Suppressor macrophage treated with lipopolysaccharide for 1 hour (primary cell): ENCODE results near the gene SGK1.
"Not testable (repeated sequence)": the region's sequence is repeated elsewhere in the genome, so short reads cannot be mapped to it uniquely, and the experiment has no call there.

Source experiments
- DNase-seq, 3 donors: peaks; one replicate each; pipeline ENCODE4 v3.0.0-alpha.2; 2020 to 2022

The SGK1 gene

DNA sequence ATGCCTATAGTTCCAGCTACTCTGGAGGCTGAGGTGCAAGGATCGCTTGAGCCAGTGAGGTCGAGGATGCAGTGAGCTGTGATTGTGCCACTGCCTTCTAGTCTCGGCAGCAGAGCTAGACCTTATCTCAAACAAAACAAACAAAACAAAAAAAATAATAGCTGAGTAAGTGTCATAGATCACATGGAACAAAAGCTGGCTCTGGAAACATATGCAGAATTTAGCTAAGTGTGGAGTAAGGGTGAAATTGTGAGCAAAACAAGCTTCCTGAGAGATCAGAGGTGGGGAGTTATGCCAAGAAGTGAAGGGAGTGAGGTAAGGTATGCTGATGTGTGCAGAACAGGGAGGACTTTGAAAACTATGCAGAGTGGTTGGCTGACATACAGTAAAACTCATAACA is 18.7 kb downstream of the SGK1 start:
- no peak for DNase-seq

DNA sequence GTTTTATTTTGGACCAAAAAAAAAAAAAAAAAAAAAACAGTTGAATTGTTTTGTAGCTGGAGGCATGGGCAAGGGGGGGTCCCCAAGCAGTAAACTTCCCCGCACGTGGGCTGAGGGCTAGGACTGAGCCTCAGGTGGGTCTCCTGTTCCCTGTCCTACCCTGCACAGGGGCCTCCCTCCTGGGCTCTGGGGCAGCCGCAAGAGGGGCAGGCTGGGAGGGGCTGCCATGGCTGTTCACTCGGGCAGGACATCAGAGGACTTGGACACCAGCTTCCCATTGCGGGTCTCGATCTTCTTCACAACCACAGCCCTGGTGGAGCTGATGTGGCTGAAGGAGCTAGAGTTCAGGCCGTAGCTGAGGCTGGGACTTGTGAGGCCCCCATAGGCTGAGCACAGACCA is 21.1 kb downstream of the SGK1 start:
- DNase-seq, result no peak

DNA sequence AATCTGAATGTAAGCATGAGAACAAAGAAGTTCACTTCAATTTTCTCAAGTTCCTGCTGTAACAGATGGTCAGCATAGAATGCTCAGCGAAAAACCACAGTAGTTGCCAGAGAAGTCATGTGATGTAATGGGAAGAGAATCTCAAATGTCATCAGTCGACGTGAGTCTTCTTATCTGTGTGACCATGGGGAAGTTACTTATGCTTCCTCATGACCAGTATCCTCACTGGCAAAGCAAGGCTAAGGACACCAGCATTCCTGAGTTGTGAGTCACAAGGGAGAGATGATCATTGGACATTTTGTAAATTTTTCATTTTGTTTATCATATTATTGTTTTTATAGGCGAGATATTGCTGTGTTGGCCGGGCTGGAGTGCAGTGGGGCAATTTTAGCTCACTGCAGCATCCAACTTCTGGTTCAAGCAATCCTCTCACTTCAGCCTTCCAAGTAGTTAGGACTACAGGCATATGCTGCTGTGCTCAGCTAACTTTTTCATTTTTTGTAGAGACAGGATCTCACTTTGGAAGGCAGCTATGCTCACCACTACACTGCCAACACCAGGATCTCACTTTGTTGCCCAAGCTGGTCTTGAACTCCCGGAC is 21.9 kb downstream of the SGK1 start:
- peak; percentile 90 to 99 (median 96) for DNase-seq

DNA sequence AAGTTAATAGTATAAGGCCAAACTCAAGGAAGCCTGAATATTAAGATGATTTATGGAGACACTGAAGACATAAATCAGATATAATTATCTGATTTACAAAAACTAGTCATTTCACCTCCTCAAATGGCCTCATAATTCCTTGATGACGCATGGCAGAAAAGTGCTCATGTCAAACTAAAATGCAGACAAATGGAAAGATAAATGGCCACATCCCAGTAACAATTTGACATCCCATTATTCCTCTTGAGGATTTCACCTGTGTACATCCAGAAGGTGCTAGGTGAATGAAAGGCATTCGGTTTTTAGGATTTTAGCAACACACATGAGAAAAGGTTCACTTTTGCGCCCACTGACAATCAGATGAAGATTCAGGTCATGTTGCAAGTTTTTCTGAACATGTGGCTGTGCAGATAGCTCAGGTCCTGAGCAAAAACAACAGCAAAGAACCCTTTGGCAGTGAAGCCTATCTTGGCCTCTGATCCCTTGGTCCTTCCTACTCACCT is 24.2 kb downstream of the SGK1 start:
- no peak for DNase-seq

DNA sequence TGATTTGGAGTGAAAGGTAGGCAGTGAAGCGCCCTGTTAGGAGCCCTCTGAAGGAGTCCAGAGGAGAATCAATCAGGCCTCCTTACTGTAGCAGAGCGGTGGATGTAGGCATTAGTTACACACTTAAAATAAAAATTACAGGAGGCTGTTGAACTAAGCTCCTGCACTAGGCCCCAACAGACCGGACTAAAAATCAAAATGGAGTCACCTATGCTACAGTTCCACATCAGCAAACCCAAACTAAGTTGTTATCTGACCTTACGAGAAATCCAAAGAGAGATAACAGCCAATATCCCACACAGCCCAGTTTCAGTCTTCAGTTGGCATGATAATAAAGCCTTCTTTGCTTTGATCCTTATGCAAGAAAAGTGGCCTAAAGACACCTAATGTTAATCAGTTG is 26.8 kb downstream of the SGK1 start:
- DNase-seq, result no peak

DNA sequence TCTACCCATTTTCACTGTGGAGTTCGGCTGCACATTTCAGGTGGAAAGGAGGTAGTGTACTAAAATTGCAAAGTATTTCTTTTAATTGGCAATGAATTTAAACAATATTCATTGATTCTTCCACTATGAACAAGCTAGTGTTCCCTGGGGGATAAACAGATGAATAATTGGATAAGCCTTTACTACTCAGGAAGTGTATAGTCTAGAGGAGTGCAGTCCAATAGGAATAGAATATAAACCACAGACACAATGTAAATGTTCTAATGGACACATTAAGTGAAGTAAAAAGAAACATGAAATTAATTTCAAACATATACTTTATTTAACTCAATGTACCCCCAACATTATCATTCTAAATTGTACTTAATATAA is 28.7 kb downstream of the SGK1 start:
- no peak for DNase-seq

DNA sequence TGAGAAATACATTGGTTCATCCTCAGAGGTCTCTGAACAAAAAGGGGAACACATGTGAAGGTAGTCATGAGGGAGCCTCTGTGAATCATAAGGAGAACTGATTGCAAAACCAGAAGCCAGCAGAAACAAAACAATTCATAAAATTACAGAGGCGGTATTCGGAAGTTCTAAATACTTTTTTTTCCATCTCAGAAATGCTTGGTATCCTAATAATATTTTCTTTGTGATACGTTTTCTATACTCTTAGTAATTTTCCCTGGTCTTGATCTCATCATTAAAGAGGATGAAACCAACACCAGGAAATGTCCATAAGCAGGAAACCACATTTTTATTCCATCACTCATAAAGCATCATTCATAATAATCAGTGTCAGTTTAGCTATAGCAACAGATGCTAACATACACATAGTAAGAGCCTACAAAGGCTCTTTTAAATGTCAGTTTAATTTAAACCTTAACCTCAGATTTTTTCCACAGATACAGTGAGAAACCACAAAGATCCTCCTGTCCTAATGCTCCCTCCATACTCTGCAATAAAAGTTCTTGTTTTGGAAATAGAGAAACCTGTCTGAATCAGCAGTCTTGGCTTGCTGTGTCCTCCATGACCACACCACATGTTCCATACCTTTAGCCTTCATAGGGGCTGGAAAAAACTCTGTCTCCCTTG is 29.2 kb downstream of the SGK1 start:
- peak; percentile 82 to 97 (median 94) for DNase-seq

DNA sequence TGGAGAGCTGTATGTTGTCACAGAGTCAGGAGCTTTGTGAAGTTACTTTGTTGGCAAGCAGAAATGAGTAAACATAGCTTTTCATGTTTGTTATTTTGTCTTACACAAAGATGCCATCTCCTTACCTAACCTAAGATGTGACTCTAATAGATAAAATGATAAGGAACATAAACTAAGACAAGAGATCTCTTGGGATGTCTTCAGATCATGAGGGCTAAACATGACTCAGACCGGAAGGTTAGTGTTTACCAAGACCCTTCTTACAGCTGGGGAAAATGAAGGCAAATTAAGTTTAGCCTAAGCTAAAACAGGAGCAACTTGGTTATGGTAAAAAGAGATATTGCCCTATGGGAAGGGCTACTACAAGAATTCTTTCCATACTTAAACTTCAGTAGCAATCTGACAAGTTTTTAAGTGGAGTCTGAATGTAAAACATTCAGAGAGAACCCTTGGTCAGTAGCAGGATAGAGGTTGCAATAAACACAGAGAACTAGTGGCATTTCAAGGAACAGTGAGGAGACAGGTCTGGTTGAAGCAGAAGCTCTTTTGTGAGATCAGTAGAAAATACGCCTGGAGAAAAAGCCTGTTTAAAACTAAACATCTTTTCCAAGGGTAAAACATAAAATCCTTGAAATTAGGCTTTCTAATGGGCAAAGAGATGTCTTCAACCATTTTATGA is 29.9 kb downstream of the SGK1 start:
- peak; percentile 29 to 46 (median 42) for DNase-seq

DNA sequence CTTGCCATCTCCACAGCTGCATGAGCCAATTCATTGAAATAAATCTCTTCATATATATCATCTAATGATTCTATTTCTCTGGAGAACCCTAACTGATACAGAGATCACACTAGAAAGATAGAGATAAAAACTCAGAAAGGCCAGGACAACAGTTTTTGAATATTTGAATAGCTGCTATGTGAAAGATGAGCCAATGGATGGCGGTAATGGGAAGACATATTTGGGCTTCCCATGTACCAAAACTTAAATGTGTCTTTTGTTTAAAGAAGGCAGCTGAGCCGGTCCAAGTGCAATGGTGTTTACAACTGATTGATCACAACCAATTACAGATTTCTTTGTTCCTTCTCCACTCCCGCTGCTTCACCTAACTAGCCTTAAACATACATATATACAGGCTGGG is 35.1 kb downstream of the SGK1 start:
- DNase-seq, result no peak

DNA sequence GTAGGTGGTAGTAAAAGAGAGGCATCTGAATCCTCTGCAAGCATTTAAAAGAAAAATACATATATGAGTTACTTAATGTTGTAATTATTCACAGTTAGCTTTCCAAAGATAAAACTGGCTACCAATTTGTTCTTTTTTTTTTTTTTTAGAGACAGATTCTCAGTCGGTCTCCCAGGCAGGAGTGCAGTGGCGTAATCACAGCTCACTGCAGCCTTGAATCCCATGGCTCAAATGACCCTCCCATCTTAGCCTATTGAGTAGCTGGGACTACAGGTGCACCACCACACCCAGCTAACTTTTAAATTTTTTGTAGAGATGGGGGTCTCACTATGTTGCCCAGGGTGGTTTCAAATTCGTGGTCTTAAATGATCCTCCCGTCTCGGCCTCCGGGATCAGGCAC is 36.5 kb downstream of the SGK1 start:
- no peak for DNase-seq

DNA sequence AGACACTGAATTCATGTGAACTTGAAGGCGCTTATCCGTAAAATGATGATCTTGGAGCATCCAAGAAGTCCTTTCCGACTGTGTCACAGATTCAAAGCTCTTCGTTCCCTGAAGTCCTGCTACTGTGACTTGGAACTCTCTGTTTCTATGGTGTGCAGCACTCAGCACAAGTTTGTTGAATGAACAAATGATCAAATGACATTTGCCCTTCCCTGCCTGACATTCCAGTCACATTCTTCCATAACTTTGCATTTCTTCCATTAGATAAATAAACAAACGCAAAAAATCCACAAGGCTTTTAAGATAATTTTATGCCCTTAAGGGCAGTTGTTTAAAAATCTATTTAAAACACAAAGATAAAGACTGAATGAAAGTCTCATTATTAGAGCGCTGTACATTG is 39.9 kb downstream of the SGK1 start:
- DNase-seq, result no peak

DNA sequence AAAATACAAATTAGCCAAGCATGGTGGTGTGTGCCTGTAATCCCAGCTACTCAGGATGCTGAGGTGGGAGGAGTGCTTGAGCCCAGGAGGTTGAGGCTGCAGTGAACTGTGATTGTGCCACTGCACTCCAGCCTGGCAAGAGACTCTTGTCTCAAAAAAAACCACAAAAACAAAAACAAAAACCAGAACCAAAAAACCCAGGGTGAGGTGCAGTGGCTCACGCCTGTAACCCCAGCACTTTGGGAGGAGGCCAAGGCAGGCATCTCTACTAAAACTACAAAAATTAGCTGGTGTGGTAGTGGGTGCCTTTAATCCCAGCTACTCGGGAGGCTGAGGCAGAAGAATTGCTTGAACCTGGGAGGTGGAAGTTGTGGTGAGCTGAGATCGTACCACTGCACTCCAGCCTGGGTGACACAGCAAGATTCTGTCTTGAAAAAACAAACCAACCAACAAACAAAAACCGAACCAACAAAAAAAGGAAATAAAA is 41.0 kb downstream of the SGK1 start:
- DNase-seq, result peak in 1 of 3 donors; percentile 45

DNA sequence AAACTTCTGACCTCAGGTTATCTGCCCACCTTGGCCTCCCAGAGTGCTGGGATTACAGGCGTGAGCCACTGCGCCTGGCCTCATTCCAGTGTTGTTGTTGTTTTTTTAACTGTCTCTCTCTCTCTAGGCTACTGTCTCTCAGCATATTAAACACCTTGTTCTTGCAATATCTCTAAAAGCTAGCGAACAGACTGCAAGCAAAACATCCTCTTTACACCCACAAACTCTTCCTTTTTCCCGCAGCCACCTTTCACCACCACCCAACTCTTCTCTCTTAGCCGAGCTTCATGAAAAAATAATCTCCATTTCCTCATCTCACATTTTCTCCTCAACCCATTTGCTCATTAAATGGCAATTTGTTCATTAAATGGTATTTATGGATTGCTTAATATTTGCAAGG is 45.5 kb downstream of the SGK1 start:
- no peak for DNase-seq

DNA sequence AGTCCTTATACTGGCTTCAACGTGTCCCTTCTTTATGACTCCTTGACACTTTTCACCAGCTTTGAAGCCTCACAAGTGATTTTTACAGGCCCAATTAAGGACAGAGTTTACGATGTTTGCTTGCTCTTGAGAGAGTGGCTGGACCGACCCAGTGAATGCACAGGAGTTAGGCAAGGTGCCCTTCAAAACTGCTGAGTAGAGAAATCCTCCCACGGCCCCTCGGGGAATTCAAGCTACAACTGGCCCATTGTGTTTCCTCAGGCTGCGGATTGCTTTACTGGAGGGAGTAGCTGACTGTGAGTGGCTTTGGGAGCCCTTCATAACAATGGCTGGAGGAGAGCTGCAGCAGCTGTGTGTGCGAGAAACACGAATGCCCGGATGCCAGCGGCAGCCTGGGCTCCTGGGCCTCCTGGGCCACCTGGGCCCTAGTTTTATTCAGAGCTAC is 50.0 kb downstream of the SGK1 start:
- no peak for DNase-seq

DNA sequence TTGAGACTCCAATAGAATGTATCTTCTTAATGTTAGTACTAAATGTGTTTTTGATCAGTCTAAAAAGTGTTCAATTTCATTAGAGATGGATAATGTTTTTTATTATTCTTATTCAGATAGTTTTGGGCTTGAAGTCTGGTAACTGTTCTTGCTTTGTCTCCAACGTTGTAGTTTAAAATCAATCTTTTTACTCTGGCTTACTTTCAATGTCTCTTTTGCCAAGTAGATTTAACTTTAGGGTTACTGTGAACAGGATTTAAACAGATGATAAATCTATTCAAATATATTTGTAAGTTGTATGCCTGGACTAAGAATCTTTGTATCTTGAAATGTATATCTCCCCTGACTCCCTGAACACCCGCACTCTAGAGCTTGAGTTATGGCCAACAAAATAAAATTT is 51.1 kb downstream of the SGK1 start:
- DNase-seq, result no peak

DNA sequence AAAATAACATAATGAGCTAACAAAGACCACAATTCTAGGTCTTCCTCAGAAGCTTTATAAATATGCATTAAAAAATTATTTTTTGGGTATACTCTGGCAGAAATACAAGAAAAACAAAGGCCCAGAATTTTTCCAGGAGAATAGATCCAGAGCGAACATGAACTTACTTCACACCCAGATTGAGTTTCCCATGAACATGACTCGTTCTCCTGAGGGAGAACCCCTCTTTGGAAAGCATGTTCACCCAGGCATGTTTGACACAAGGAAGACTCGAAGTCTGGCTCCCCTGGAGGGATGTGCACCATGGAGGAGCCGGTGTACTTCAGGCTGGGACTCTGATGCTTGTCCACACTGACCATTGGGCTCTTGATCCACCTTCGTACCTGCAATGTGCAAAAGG is 56.1 kb downstream of the SGK1 start:
- peak in 1 of 3 donors; percentile 38 for DNase-seq

DNA sequence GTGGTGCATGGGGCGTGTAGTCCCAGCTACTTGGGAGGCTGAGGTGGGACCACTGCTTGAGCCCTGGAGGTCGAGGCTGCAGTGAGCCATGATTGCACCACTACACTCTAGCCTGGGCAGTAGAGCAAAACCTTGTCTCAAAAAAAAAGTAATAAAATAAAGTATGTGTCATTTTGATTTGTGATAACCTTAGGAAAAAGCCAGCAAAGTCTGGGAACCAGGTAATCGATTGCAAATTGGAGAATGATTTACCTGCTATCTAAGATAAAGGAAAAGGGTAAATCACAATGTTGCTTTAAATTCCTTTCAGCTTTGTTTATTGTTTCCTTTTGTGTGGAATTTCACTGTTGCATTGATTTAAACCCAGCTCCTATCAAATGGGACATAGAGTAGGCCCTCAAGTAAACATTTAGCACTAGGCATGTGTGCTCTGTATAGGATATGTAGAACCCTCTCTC is 59.0 kb downstream of the SGK1 start:
- DNase-seq, result no peak

DNA sequence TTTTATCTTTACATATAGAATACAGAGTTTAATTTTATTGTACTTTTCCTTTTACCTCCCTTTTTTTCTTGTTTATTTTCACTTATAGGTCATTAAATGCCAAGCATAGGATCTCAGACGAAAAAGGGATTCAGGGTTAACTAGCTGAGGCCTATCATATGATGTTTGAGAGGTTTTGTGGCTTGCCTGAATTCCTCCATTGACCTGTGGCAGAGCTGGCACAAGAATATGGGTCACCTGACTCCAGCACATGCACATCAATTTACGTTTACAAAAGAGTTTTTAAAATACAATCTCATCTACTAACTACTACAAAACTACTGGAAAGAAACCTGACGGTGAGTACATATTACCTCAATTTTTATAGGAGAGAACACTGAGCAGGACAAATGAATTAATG is 60.4 kb downstream of the SGK1 start:
- no peak for DNase-seq

DNA sequence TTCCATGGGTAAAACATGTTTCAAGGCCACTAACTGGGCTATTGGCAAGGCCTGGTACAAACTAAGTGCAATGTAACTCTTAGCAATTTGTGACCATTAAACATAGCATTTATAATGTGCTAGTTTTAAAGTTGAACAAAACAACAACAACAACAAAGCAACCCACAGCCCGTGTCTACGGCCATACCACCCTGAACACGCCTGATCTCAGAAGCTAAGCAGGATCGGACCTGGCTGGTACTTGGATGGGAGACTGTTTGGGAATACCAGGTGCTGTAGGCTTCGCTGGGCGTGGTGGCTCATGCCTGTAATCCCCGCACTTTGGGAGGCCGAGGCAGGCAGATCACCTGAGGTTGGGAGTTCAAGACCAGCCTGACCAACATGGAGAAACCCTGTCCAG is 61.0 kb downstream of the SGK1 start:
- DNase-seq, result no peak

DNA sequence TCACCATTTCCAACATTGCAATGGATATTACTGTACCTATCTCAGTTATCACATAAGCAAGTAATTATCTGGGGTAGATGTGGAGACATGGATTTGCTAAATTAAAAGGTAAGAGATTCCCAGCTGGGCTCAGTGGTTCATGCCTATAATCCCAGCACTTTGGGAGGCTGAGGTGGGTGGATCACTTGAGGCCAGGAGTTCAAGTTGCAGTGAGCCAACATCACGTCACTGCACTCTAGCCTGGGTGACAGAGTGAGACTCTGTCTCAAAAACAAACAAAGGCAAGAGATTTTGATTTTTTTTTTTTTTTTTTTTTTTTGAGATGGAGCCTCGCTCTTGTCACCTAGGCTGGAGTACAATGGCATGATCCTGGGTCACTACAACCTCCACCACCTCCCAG is 62.6 kb downstream of the SGK1 start:
- not testable (repeated sequence) for DNase-seq

DNA sequence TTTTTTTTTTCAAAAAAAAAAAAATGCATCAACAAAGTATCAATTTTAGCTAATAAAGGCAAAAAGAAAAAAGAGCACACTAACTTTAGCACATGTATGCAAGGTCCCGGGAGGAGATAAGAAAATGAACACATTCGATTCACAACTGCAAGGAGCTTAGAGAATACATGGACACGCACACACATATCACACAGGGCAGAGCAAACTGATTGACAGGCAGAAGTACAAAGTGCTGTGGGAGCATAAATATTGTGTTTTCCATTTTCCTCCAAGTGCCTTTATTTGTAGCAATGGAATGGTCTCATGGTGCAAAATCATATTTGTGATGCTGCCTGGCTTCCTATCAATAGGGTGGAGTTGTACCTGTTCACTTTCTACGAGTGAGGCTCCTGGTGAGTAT is 63.8 kb downstream of the SGK1 start:
- DNase-seq, result no peak

DNA sequence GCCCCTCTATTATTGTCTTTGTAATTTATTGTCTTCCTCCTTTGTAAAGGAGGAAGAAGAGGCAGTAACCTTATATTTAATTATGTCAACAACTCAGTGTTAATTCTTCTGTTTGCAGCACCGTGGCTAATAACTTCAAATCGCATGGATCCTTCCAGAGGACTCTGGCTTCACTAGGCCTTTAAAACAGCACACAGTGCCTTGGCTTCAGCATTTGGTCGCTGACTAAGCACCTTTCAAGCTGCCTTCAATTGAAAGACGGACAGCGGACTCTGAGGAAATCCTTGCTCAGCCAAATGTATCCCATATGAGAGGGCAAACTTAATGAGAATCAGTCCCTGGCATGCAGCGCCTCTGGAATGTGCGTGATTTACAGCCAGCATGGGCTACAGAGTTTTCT is 64.2 kb downstream of the SGK1 start:
- DNase-seq, result no peak

DNA sequence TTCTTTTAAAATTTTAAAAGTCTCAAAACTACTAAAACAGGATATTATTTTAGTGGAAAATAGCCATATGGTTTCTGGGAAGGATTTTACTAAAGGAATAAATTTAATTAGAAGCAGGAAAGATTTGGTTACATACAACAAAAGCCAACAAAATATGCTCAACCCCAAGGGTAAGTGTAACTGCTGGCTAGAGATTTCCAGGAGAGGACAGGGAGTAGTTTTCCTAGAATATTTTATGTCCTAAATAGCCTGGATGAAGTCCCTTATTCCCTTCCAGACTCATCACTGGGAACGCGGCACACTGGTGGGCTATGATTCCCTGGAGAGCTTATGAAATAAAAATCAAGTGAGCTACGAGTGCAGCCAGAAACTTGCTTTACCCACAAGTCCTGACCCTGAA is 66.6 kb downstream of the SGK1 start:
- no peak for DNase-seq

DNA sequence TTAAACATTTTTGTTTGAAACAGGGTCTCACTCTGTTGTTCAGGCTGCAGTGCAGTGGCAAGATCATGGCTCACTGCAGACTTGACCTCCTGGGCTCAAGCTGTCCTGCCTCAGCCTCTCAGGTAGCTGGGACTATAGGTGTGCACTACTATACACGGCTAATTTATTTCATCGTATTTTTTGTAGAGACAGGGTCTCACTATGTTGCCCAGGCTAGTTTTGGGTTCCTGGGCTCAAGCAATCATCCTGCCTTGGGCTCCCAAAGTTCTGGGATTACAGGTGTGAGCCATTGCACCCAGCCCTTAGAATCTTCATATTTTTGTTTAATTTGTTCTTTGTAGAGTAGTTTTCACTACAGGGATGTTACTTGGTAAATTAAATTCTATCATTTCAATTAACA is 67.1 kb downstream of the SGK1 start:
- no peak for DNase-seq
